Cerebellar cortex (tissue), 1 donor: ENCODE results near the gene PASK.

Source experiments
- DNase-seq: peaks from one replicate; pipeline ENCODE4 v3.0.0-alpha.2; 2015; ENCODE audit warnings: low spot score

The PASK gene

DNA sequence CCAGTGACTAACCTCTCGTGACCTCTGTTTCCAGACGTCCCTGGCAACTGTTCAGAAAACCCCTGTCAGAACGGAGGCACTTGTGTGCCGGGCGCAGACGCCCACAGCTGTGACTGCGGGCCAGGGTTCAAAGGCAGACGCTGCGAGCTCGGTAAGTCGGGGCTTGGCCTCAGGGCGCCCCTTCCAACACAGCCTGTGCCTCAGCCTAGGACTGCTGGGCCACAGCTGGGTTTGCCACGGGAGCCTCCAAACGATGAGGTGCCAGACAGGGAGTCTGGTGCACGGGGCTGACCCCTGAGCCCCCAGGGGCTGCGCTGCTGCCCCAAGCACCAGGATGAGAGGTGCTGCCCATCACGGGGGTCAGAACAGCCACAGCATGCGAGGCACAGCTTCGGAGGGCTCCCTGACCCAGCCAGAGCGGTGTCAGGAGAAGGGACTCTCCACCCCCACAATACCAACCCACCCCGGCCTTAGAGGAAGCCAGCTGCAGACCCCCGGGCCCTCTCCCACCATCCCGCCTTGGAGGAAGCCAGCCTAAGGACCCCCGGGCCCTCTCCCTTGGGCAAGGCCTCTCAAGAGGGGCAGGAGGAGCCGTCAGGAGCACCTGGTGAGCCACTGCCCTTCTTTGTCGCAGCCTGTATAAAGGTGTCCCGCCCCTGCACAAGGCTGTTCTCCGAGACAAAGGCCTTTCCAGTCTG, 67.5 kb downstream of the PASK start:
- DNase-seq = no peak

DNA sequence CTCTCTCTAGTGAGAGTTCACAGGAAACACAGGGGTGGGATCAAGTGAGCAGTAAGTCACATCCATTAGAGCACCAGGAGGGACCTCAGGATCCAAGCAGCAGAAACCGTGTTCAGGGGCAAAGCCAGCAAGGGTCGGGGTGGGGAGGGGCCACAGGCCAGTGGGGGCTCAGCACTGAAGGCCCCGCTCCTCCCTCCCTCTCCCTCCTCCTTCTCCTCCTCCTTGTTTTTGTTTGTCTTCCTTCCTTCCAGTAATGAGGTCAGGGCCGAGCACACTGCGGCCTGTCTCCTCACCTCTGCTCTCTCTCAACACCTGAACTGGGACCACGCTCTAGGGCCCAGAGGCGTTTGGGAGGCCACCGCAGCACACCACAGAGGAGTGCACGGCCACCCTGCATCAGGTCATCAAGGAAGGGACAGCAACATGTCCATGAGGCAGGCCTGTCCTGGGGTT, 68.1 kb downstream of the PASK start:
- peak; percentile 22 for DNase-seq

GRCh38 chr2:241080405-241081189, 68.7 kb downstream of the PASK start:
- peak; percentile 31 for DNase-seq

DNA sequence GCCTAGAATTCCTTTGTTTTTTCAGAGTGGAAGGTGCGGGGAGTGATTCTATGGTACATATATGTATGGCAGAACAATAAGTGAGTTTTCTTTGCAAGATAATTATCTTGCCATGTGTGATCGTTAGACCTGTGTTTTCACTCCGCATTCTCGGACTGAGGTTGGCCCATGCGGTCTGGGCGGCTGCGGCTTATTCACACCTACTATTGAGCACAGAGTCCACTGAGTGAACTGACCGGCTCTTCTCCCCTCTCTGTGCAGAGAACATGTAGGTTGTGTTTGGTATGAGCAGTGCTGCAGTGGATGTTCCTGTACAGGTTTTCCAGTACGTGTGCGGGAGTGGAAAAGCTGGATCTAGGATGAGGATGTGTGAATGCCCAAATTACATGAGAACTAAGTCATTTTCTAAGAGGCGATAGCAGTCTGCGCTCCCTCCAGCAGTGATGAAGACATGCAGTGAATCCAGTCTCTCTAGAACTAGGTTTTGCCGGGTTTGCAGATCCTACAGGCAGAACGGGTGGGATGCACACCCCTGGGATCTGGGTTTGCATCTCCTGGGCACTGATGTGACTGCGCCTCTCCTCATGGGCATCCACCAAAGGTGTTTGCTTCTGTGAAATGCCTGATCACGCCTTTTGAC, 74.3 kb downstream of the PASK start:
- no peak for DNase-seq

DNA sequence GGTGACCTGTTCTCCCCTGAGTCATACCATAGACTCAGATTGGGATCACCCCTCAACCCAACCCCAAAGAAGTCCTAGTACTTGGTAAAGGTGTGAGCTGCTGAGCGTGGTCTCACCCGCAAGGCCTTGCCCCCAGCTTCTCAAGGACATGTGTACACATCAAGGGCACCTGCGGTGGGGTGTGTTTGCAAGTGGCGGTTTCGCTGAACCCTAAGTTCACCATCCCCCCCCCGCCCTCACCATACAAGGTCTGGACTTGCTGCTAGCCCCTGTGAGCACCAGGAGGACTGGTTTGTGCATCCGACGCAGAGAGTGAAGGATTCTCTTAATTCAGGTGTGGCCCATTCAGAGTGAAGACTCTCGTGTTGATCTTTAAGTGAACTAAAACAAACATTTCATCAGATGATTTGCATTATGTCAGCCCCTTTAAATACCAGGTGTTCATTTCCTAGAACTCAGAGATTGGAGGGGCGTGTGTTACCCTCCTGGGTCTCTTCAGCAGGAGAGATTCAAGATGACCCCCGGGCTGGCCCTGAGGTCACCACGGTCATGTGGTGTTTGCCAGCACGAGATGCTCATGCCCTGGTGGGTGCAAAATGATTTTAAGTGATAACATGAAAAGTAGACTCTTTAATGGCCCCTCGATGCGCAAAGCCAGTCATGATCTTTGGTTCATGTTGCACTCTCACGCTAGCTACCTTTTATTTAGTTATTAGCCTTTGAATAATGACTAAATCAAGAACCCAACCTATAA, 75.0 kb downstream of the PASK start:
- no peak for DNase-seq

GRCh38 chr2:241073166-241074064, 75.9 kb downstream of the PASK start:
- no peak for DNase-seq

DNA sequence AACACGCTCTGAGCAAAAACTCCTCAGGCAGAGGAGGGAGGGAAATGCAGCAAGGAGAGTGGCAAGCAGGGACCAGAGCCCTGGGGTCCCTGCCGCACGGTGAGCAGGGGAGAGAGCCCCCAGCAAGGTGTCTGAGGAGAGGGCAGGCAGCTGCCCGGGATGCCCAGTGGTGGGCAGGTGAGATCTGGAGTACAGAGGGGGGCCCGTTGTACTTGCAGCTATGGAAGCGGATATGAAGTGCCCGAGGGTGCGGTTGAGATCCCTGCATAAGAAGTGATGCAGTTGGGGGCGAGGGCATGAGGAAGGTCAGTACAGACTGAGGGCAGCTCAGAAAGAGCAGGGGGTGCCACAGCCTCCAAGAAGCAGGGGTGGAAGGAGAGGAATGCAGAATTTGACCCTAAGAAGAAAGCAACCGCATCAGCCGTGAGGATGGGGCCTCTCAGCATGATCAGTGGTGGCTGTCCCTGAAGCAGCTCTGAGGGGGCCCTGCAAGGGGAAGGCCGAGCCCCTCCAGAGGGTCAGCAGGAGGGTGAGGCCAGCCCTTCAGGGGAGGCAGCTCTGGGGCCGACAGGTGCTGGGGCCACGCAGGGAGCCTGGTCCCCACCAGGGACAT, 76.6 kb downstream of the PASK start:
- DNase-seq = no peak

DNA sequence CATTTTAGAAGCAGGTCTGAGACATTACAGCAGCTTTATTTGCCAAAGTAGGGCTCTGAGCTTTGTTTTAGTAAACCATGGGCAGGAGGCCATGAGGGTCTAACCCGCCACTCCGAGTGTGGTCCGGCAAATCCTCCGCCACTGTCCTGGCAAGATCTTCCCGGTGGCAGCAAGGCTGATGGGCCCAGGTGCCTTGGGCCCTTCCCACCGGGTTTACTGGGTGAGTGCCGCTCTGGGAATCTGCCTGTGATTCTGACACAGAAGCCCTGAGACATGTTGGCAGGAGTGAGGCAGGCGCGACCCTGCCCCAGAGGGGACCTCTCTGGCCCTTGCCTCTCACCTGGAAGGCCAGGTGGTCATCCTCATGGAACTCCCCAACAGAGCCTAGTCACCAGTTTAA, 77.1 kb downstream of the PASK start:
- DNase-seq = no peak

DNA sequence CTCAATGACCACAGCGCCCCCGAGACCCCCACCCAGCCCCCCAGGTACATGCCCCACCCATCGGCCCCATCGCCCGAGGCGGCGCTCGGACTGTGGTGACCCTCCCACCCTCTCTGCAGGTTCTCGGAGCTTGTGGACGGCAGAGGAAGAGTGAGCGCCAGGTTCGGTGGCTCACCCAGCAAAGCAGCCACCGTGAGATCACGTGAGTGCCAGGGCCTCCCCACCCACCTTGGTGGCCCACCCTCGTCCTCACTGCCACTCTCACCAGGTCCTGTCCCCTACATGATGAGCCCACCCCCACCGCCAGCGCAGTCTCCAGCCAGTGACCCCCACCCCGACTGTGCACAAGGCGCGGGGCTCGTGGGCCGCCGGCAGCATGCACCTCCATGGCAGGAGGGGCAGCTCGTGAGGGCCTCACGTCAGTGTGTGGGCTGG, 77.6 kb downstream of the PASK start:
- DNase-seq = no peak

DNA sequence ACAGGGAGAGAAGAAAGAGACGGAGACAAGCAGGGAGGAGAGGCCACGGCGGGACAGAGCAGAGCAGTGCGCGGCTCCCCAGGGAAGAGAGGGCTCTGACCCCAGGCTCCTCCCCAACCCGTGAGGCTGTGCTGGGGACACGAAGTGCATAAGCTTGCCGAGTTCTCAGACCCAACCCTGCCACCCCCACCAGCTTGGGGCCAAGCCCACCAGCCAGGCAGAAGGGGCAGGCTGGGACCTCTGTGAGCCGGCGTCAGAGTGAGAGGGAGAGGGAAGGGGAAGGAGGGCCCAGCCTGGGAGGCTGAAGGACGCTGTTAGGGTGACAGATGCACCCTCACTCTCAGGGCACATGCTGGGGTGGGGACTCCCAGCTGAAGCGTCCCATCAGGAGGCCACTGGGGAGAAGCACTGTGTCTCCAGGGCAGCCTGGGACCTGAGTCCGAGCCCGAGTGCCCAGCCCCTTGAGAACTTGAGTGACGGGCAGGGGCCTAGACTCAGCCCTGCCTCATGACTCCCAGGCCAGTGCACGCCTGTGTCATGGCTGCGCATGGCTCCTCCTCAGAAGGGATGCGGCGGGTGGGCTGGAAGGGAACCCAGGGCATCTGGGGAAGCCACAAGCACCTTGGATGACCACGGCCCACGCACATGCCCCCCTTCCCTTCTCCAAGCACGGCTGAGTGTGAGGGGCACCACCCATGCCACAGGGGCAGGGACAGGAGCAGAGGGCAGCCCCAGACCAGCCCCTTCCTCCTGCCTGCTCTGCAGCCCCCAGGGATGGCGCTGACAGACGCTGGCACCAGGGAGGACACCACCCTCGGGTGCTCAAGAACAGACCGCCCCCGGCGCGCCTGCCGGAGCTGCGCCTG, 78.2 kb downstream of the PASK start:
- no peak for DNase-seq

- DNase-seq = no peak
Measured at GRCh38 chr2:241070361-241070760, 78.9 kb downstream of the PASK start.

DNA sequence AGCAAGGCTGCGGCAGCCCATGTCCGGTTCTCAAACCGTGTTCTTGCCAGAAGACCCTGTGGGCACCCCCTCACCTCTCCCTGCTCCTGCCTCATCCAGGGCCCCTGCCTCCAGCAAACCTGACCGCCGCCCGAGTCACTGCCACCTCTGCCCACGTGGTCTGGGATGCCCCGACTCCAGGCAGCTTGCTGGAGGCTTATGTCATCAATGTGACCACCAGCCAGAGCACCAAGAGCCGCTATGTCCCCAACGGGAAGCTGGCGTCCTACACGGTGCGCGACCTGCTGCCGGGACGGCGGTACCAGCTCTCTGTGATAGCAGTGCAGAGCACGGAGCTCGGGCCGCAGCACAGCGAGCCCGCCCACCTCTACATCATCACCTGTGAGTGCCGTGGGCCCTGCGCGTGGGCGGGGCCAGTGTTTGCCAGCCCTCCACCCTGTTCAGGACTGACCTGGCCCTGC, 79.4 kb downstream of the PASK start:
- DNase-seq = peak; percentile 25

- no peak for DNase-seq
Measured at GRCh38 chr2:241068942-241069810, 80.1 kb downstream of the PASK start.

DNA sequence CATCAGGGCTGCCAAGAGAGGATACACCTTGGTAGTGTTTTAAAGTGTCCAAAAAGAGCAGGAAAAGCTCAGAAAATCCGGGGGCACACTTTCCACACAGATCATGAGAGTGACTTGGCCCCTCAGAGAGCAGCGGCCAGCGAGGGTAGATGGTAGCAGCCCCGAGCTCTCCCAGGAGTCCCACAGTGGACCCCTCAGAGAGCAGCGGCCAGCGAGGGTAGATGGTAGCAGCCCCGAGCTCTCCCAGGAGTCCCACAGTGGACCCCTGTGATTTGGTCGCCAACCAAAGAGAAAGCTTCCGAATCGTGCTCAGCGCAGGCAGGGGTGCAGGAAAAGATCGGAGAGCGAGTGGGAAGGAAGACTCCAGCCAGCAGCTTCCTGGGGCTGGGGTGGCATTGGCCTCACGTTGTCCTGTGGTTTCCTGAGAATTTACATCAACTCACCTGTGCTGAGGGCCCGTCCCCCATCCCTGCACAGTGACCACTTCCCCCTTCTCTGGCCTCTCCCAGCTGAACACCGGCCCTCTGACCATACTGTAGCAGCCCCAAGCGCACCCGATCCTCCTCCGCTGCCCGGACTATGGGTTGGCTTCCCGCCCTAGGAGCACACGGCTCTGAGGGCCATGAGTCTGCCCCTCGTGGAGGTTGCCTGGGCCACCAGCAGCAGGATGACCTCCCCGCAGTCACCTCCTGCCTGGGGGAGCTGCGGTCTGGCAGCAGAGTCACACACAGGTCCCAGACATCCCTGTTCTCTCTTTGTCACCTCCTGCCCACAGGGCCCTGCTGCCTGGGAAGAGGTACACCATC, 80.9 kb downstream of the PASK start:
- DNase-seq = no peak

DNA sequence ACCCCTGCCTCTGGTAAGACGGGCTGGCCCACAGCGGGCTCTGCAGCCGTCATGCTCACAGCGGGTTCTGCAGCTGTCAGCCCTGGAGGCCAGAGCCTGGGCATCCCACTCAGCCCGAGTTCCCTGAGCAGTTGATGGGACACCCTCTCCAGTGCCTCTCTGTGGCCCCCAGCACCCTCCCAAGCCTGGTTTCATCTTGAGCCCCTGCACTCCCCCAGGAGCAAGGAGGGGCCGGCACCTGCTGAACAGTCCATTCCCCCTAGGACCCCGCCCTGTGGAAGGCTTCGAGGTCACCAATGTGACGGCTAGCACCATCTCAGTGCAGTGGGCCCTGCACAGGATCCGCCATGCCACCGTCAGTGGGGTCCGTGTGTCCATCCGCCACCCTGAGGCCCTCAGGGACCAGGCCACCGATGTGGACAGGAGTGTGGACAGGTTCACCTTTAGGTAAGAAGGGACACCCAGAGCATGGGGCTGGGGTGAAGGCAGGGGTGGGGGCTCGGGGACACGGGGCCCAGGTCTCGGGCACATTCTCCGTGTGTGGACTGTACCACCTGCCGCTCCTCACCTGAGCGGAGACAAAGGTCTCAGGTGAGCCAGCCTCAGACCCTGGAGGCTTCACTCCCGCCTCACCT, 81.7 kb downstream of the PASK start:
- no peak for DNase-seq

DNA sequence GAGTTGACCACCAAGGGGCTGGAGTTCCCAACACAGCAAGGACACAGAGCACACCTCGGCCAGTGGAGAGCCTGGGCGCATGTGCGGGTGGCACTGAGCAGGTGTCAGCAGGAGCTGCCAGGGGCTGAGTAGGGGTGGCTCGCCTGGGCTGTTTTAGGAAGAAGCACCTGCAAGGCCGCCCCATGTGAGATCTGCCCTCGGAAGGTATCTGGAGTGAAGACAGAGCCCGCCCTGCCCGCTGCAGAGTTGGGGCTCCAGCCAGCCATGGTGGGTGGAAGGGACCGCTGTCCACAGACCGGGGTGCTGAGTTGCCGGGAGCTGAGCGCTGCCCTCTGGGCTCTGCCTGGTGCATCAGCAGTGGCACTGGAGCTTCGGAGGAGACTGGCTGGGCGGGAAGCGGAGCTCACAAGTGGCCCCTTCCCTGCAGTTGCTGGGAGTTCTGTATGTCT, 82.4 kb downstream of the PASK start:
- no peak for DNase-seq
